Caco-2 (cell line): Measurements from ENCODE around the gene SLC12A7. TPM values are rescaled to one million over a fixed set of nuclear protein-coding genes. Genes with fewer than 3 reads are reported as not detected.

Experiments used
- BruUV-seq: library from RNA; stranded (reverse); fragments of 400-500 nt; replicated peaks from 2 replicates; lab custom pipeline; 2021; lab: Mats Ljungman, UMichigan
- CTCF ChIA-PET: fragments of 300-600 bp; sonication (Branson Sonifier 250); formaldehyde crosslinking; loops from one replicate; lab custom pipeline; 2022; ENCODE audit warnings: antibody characterized with exemption; lab: Charles Lee
- POLR2A ChIA-PET: fragments of 300-600 bp; sonication (Branson Sonifier 250); formaldehyde crosslinking; loops from one replicate; lab custom pipeline; 2022; ENCODE audit warnings: antibody characterized with exemption; lab: Charles Lee
- DNase-seq, 2 experiments: peaks; one replicate each; pipeline versions ENCODE4 v3.0.0 to v3.0.0-alpha.2; 2020 to 2022
- H3K27me3 ChIP-seq: replicated peaks from 2 replicates; pipeline ENCODE4 v1.6.0; 2011; ENCODE audit warnings: low read length; ENCODE audit not compliant: control insufficient read depth, insufficient read depth
- H3K36me3 ChIP-seq: 2 replicates; pipeline ENCODE4 v1.5.1; 2011; ENCODE audit warnings: low read length; ENCODE audit not compliant: control insufficient read depth, insufficient read depth
- H3K4me1 ChIP-seq: fragments of 250-450 bp; sonication (Bioruptor Pico); 2 replicates; pipeline ENCODE4 v1.5.1; 2020; ENCODE audit warnings: mild to moderate bottlenecking
- H3K4me3 ChIP-seq: 2 replicates; pipeline ENCODE4 v1.5.1; 2011; ENCODE audit warnings: low read depth, mild to moderate bottlenecking, control low read depth, low read length
- H3K9me3 ChIP-seq: fragments of 250-450 bp; sonication (Bioruptor Pico); 2 replicates; pipeline ENCODE4 v1.5.1; 2020; ENCODE audit warnings: mild to moderate bottlenecking, moderate library complexity
- H3K27ac Mint-ChIP-seq: one replicate; pipeline ENCODE4 v1.8.0; 2022; ENCODE audit warnings: mixed read lengths; ENCODE audit not compliant: unreplicated experiment
- H3K27me3 Mint-ChIP-seq: one replicate; pipeline ENCODE4 v1.8.0; 2022; ENCODE audit warnings: mixed read lengths; ENCODE audit not compliant: insufficient read depth, unreplicated experiment
- H3K36me3 Mint-ChIP-seq: one replicate; pipeline ENCODE4 v1.8.0; 2022; ENCODE audit warnings: mild to moderate bottlenecking, mixed read lengths; ENCODE audit not compliant: insufficient read depth, unreplicated experiment
- H3K4me1 Mint-ChIP-seq: one replicate; pipeline ENCODE4 v1.8.0; 2022; ENCODE audit warnings: low read depth, mixed read lengths; ENCODE audit not compliant: unreplicated experiment
- H3K4me3 Mint-ChIP-seq: one replicate; pipeline ENCODE4 v1.8.0; 2022; ENCODE audit warnings: mild to moderate bottlenecking, moderate library complexity, mixed read lengths; ENCODE audit not compliant: unreplicated experiment
- H3K9me3 Mint-ChIP-seq: one replicate; pipeline ENCODE4 v1.8.0; 2022; ENCODE audit warnings: mixed read lengths; ENCODE audit not compliant: unreplicated experiment
- CTCF ChIP-seq, 2 experiments: fragments of 200-600 bp in 1 of 2; IDR thresholded peaks; 1 replicate in 1 of 2; 2 replicates in 1 of 2; pipeline versions ENCODE4 v1.5.1 to v1.8.0; 2011 to 2022; ENCODE audit warnings: antibody characterized with exemption in 1 of 2, control low read depth in 1 of 2, inconsistent platforms in 1 of 2, low read depth in 1 of 2, low read length in 1 of 2, mild to moderate bottlenecking in 1 of 2, moderate library complexity in 1 of 2; ENCODE audit not compliant: insufficient read depth in 1 of 2, severe bottlenecking in 1 of 2, unreplicated experiment in 1 of 2
- intact Hi-C: fragments of 100-400 bp; cut with micrococcal nuclease; formaldehyde crosslinking; loops from one replicate; pipeline ENCODE4 v1.10.0; 2022; ENCODE audit not compliant: unreplicated experiment
- total RNA-seq: library from RNA; stranded (reverse); gene quantifications from 2 replicates; pipeline ENCODE4 v1.2.3, GENCODE V29; 2022

The SLC12A7 gene
- total RNA-seq, 1 experiment from 2014 or later: 41.7 TPM

GRCh38 chr5:1020452-1020961, 91.4 kb downstream of the SLC12A7 start:
- Mint-ChIP-seq H3K27ac (no peak overlapping the region), H3K27me3 (no peaks in the 10 kb centered on the region), H3K4me3 (no peak overlapping the region), H3K4me1 (no peaks in the 10 kb centered on the region), H3K9me3 (no peaks in the 10 kb centered on the region), H3K36me3 (no peaks in the 10 kb centered on the region)
- POLR2A ChIA-PET: no interaction called here
- TF ChIP-seq CTCF (IDR thresholded peaks at IDR 0.05; ENCODE audit: insufficient read depth in 1 of 2, low read depth in 1 of 2, low read length in 1 of 2, severe bottlenecking in 1 of 2, unreplicated experiment in 1 of 2): no peak
- Histone ChIP-seq H3K36me3 (no peaks in the 10 kb centered on the region), H3K9me3 (no peaks in the 10 kb centered on the region), H3K27me3 (no peaks in the 10 kb centered on the region), H3K4me1 (0 out of 2 replicates have a peak, but pooled peaks cover 3% of the 10 kb centered on the region), H3K4me3 (no peak overlapping the region)
- BruUV-seq: no TSS peak
- no peak for DNase-seq
- intact Hi-C loops: no loop called here
- CTCF ChIA-PET: interaction anchor here (0.7 to 2.5 kb wide), 3 partner anchors 11 to 97 kb away, joined by 3 to 12 read pairs (median 8); no protein-coding TSS in a partner anchor

GRCh38 chr5:1019001-1019905, 92.6 kb downstream of the SLC12A7 start:
- Mint-ChIP-seq H3K36me3 (no peaks in the 10 kb centered on the region), H3K4me1 (no peaks in the 10 kb centered on the region), H3K9me3 (no peaks in the 10 kb centered on the region), H3K27ac (no peak overlapping the region), H3K4me3 (no peak overlapping the region), H3K27me3 (no peaks in the 10 kb centered on the region)
- no peak for TF ChIP-seq CTCF (IDR thresholded peaks at IDR 0.05; ENCODE audit: insufficient read depth in 1 of 2, low read depth in 1 of 2, low read length in 1 of 2, severe bottlenecking in 1 of 2, unreplicated experiment in 1 of 2)
- no peak overlapping the region for H3K4me3 ChIP-seq
- POLR2A ChIA-PET: no interaction called here
- no TSS peak for BruUV-seq
- 0 out of 2 replicates have a peak, but pooled peaks cover 3% of the 10 kb centered on the region for H3K4me1 ChIP-seq
- no peaks in the 10 kb centered on the region for H3K27me3 ChIP-seq
- no peak for DNase-seq
- intact Hi-C loops: no loop called here
- CTCF ChIA-PET: interaction anchor here (1.3 to 2.5 kb wide), 2 partner anchors 9 to 96 kb away, joined by 8 to 12 read pairs; no protein-coding TSS in a partner anchor
- H3K36me3 ChIP-seq: no peaks in the 10 kb centered on the region
- H3K9me3 ChIP-seq: no peaks in the 10 kb centered on the region

GRCh38 chr5:1018596-1018995, 93.3 kb downstream of the SLC12A7 start:
- H3K4me3 ChIP-seq: no peak overlapping the region
- H3K36me3 Mint-ChIP-seq: no peaks in the 10 kb centered on the region

More at GRCh38 chr5:1018596-1018995, 93.3 kb downstream of the SLC12A7 start:
- intact Hi-C loops: no loop called here
- Mint-ChIP-seq H3K27me3 (no peaks in the 10 kb centered on the region), H3K27ac (no peak overlapping the region), H3K4me1 (no peaks in the 10 kb centered on the region), H3K4me3 (no peak overlapping the region), H3K9me3 (no peaks in the 10 kb centered on the region)
- CTCF ChIA-PET: no interaction called here
- H3K4me1 ChIP-seq: 0 out of 2 replicates have a peak, but pooled peaks cover 3% of the 10 kb centered on the region
- BruUV-seq: no TSS peak
- H3K27me3 ChIP-seq: no peaks in the 10 kb centered on the region
- POLR2A ChIA-PET: no interaction called here
- no peak for DNase-seq
- no peaks in the 10 kb centered on the region for H3K9me3 ChIP-seq
- H3K36me3 ChIP-seq: no peaks in the 10 kb centered on the region
- TF ChIP-seq CTCF (IDR thresholded peaks at IDR 0.05; ENCODE audit: insufficient read depth in 1 of 2, low read depth in 1 of 2, low read length in 1 of 2, severe bottlenecking in 1 of 2, unreplicated experiment in 1 of 2): no peak
